ENCODE results near the gene TLX2.
"Not testable (repeated sequence)": the region's sequence is repeated elsewhere in the genome, so short reads cannot be mapped to it uniquely, and the experiment has no call there.

Gene TLX2

GRCh38 chr2:74514368-74515270 lies at the start of gene TLX2:
TSS of gene TLX2 (plus strand) at chr2:74514450. CDS start at chr2:74514807, 357 bp downstream.
- no peak for DNase-seq (ENCODE audit: low read depth in 2 of 2)

- not testable (repeated sequence) for DNase-seq (ENCODE audit: low read depth in 2 of 2)
These were observed 43.5 kb upstream of the TLX2 start for GRCh38 chr2:74470742-74471141.

- DNase-seq (ENCODE audit: low read depth in 2 of 2): no peak
These were observed 42.8 kb upstream of the TLX2 start for GRCh38 chr2:74471332-74472065.

- DNase-seq (ENCODE audit: low read depth in 2 of 2): peak; percentile 92
These were observed 41.9 kb upstream of the TLX2 start, which contains the start of gene MRPL53 for GRCh38 chr2:74472086-74472944. TSS of gene MRPL53 (minus strand) at chr2:74472680. CDS start at chr2:74472660, 20 bp downstream.

GRCh38 chr2:74472945-74473258 lies 41.3 kb upstream of the TLX2 start:
- DNase-seq (ENCODE audit: low read depth in 2 of 2): no peak

- no peak for DNase-seq (ENCODE audit: low read depth in 2 of 2)
These were observed 39.8 kb upstream of the TLX2 start for GRCh38 chr2:74474481-74474880.

- no peak for DNase-seq (ENCODE audit: low read depth in 2 of 2)
These were observed 39.4 kb upstream of the TLX2 start for GRCh38 chr2:74474899-74475298.

GRCh38 chr2:74481431-74481830 lies 32.8 kb upstream of the TLX2 start:
- no peak for DNase-seq (ENCODE audit: low read depth in 2 of 2)

- peak in 1 of 2 donors; percentile 42 for DNase-seq (ENCODE audit: low read depth in 2 of 2)
These were observed 32.1 kb upstream of the TLX2 start for GRCh38 chr2:74481961-74482800.

GRCh38 chr2:74482801-74483674 lies 31.2 kb upstream of the TLX2 start, which contains the start of the genes CCDC142 and TTC31:
TSS of gene CCDC142 (minus strand) at chr2:74482998. CDS start at chr2:74482837, 161 bp downstream.
TSS of gene TTC31 (plus strand) at chr2:74483081. CDS start at chr2:74483096, 15 bp downstream.
- peak; percentile 88 to 89 for DNase-seq (ENCODE audit: low read depth in 2 of 2)

GRCh38 chr2:74483675-74484164 lies 30.5 kb upstream of the TLX2 start:
- DNase-seq (ENCODE audit: low read depth in 2 of 2): not testable (repeated sequence)

GRCh38 chr2:74486141-74486540 lies 28.1 kb upstream of the TLX2 start:
- DNase-seq (ENCODE audit: low read depth in 2 of 2): no peak

GRCh38 chr2:74488643-74489481 lies 25.4 kb upstream of the TLX2 start:
- no peak for DNase-seq (ENCODE audit: low read depth in 2 of 2)

- no peak for DNase-seq (ENCODE audit: low read depth in 2 of 2)
These were observed 24.3 kb upstream of the TLX2 start for GRCh38 chr2:74489906-74490305.

GRCh38 chr2:74491648-74492544 lies 22.4 kb upstream of the TLX2 start:
- DNase-seq (ENCODE audit: low read depth in 2 of 2): no peak

- no peak for DNase-seq (ENCODE audit: low read depth in 2 of 2)
These were observed 20.7 kb upstream of the TLX2 start for GRCh38 chr2:74493546-74493945.

- no peak for DNase-seq (ENCODE audit: low read depth in 2 of 2)
These were observed 18.8 kb upstream of the TLX2 start for GRCh38 chr2:74495440-74495839.

All from stimulated activated CD8-positive, alpha-beta memory T cell treated with anti-CD3 and anti-CD28 coated beads, Interleukin-2, amount 100 ng/mL, for 48 hours (primary cell).